8988T (cell line): Measurements from ENCODE around the gene IPO13.
A peak's percentile ranks its signal among the peaks of the same experiment; 100 is the strongest.

ENCODE experiments used
- DNase-seq: peaks from one replicate; pipeline ENCODE4 v3.0.0; 2011

Gene IPO13

GRCh38 chr1:43952731-43953346, 6.1 kb downstream of the IPO13 start:
- no peak for DNase-seq

DNA sequence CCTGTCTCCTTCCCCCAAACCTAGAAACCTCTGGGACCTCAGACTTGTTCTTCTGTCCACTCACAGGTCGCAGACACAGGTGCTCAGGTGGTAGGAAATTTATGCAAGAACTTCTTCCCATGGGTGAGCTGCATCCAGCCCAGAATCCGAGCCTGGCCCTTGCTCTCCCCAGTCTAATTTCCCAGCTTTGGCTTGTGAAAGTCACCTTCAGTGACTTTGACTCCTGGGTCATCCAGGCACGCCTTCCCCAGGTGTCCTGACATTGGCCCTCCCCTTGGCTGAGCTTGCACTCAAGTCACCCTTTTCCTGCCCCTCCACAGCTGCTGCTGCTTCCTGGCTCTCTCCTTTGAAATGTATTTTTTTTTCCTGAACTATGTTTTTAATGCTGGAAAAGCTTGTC, 6.6 kb downstream of the IPO13 start:
- no peak for DNase-seq

GRCh38 chr1:43954036-43954435, 7.3 kb downstream of the IPO13 start:
- DNase-seq = no peak

DNA sequence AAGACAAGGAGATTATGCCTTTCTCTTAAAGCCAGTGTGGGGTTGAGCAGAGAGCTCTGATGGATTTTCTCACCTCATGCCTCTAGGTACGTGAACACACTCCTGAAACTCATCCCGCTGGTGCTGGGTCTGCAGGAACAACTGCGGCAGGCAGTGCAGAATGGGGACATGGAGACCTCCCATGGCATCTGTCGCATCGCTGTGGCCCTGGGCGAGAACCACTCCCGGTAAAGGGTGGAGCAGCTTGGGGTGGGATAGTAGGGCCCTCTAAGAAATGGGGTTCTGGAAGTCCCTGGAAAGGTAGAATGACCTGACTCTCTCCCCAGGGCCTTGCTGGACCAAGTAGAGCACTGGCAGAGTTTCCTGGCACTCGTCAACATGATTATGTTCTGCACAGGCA, 9.5 kb downstream of the IPO13 start:
- DNase-seq = no peak

GRCh38 chr1:43957407-43958040, 10.8 kb downstream of the IPO13 start:
- no peak for DNase-seq

DNA sequence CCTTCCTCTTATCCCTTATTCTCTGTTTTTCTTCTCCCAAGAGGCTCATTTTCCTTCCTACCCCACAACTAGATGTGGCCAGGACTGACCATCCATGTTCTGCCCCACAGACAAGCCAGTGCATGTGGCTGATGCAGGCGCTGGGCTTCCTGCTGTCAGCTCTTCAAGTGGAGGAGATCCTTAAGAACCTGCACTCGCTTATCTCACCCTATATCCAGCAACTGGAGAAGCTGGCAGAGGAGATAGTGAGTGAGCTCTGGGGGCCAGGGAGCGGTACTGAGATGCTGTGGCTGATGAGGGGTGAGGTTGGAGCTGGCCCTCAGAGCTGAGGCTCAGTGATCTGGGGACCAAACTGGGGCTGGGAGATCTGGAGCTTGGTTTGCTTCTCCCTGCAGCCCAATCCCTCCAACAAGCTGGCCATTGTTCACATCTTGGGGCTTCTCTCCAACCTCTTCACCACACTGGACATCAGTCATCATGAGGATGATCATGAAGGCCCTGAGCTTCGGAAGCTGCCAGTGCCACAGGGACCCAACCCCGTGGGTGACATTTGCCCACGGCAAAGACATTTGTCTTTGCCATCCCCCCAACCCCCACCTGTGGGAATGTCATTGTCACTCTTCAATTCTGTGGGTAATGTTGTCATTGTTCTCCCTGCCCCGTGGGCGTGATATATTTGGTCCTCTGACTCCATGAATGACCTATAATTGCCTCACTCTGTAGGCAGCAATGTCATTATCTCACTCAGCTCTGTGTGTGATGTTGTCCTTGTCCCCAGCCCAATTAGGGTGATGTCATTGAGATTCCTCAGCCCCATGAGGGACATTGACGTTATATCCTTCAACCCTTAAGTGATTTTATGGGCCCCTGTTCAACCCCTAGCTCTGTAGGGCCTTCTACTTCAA, 11.9 kb downstream of the IPO13 start:
- DNase-seq = no peak

- DNase-seq = no peak
These were observed 14.0 kb downstream of the IPO13 start for GRCh38 chr1:43960798-43961197.

DNA sequence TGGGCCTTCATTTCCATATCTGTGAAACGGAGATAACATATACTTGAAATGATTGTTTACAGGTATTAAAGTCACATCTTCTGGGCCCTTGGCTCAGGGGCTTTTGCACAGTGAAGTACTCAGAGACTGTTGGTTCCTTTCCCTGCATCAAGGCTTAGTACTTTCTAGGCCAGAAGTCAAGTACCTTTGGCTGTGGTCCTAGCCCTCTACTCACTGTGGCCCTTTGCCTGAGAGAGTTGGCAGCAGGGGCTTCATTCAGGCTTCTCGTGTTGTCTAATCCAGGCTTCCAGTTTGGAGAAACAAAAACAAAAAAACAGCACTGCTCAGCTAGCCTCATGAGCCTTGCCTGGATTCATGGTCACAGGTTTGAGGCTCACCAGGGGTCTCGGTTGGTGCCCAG, 14.9 kb downstream of the IPO13 start:
- no peak for DNase-seq

- DNase-seq = no peak
These were observed 15.6 kb downstream of the IPO13 start for GRCh38 chr1:43962324-43962723.

- DNase-seq = no peak
These were observed 16.3 kb downstream of the IPO13 start for GRCh38 chr1:43963006-43963405.

GRCh38 chr1:43963890-43964289, 17.1 kb downstream of the IPO13 start:
- DNase-seq = no peak

DNA sequence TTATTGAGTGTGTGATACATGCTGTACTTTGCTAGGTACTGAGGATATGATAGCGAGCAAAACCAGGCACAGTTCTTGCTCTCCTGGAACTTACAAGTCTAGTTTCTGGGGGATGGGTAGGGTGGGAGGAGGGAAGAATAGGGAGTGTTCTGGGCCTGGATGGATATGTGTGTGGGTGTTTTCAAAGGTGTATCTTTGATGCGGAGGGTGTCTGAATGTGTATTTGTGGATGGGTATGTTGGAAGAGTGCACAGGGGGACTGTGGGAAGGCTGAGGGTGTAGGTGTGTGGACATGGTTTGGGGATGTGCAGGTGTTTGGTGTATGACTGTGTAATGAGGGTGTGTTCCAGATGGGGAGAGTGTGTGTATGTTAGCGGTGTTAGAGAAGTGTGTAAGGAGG, 18.6 kb downstream of the IPO13 start:
- DNase-seq = no peak

DNA sequence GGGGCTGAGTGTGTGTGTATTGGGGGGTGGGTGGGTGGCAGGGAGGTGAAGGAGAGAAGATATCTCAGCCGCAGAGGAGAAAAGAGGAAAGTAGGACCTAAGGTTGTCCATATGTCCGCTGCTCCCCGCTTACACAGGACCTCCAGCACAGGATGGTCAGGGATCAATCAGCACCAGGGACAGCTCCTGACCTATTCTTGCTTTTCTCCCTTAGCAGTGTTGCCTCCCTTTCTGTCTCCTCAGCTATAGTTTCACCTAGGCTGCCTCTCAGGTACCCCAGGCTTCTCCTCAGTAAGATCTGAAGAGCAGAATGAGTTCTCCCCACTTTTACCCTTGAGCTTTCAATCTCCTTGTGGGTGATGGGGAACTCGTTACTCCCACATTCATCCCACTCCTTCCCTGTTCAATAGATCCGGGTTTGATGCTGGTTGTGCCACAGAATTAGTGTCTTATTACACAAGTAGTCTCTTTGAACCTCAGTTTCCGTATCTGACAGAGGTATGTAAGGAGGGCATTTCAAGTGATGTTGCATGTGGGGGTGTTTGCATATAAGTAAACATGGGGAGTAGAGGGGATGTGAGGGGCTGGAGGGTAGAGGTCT, 21.7 kb downstream of the IPO13 start:
- no peak for DNase-seq

GRCh38 chr1:43969416-43969745, 22.6 kb downstream of the IPO13 start:
- no peak for DNase-seq

- peak; percentile 93 for DNase-seq
These were observed 23.2 kb downstream of the IPO13 start, which contains the start of gene DPH2 for GRCh38 chr1:43969746-43970466. TSS of gene DPH2 (plus strand) at chr1:43970010. CDS start at chr1:43970176, 166 bp downstream.

GRCh38 chr1:43970502-43970901, 23.8 kb downstream of the IPO13 start:
- no peak for DNase-seq

- no peak for DNase-seq
These were observed 24.2 kb downstream of the IPO13 start for GRCh38 chr1:43970911-43971310.

DNA sequence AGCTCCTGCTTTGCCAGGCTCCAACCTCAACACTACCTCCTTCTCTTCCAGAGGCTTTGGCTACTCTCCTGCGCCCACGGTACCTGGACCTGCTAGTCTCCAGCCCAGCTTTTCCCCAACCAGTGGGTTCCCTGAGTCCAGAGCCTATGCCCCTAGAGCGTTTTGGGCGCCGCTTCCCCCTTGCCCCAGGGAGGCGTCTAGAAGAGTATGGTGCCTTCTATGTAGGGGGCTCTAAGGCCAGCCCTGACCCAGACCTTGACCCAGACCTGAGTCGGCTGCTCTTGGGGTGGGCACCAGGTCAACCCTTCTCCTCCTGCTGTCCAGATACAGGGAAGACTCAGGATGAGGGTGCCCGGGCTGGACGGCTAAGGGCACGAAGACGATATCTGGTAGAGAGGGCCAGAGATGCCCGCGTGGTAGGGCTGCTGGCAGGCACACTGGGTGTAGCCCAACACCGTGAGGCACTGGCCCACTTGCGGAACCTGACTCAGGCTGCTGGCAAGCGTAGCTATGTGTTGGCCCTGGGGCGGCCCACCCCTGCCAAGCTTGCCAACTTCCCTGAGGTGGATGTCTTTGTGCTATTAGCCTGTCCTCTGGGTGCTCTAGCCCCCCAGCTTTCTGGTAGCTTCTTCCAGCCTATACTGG, 24.7 kb downstream of the IPO13 start:
- DNase-seq = no peak

DNA sequence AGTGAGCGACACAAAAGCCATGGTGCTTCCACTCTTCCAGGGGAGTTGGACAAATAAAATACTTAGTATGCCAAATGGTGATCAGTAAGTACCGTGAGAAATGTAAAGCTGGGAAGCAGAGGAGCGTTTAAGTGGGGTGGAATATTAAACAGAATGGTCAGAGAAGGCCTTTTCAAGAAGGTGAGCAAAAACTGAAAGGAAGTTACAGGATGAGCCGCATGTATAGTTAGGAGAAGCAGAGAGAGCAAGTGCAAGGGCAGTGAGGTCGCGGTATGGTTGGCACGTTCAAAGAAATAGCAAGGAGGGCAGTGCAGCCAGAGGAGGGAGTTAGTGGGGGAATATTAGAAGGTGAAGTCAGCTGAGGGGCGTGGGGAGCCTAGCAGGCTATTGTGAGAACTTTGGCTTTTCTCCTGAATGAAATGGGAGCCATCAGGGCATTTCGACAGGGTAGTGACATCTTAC, 27.3 kb downstream of the IPO13 start:
- DNase-seq = no peak

- DNase-seq = peak; percentile 96
These were observed 27.9 kb downstream of the IPO13 start, which contains the start of gene ATP6V0B for GRCh38 chr1:43974443-43975248. TSS of gene ATP6V0B (plus strand) at chr1:43974960. CDS start at chr1:43975041, 81 bp downstream.
